Fibroblast of the conjunctiva (primary cell): ENCODE measurements around the gene EHD4.

Experiments used
- DNase-seq: peaks from one replicate; pipeline ENCODE4 v3.0.0-alpha.2; 2010; ENCODE audit warnings: low read depth

Gene EHD4

DNA sequence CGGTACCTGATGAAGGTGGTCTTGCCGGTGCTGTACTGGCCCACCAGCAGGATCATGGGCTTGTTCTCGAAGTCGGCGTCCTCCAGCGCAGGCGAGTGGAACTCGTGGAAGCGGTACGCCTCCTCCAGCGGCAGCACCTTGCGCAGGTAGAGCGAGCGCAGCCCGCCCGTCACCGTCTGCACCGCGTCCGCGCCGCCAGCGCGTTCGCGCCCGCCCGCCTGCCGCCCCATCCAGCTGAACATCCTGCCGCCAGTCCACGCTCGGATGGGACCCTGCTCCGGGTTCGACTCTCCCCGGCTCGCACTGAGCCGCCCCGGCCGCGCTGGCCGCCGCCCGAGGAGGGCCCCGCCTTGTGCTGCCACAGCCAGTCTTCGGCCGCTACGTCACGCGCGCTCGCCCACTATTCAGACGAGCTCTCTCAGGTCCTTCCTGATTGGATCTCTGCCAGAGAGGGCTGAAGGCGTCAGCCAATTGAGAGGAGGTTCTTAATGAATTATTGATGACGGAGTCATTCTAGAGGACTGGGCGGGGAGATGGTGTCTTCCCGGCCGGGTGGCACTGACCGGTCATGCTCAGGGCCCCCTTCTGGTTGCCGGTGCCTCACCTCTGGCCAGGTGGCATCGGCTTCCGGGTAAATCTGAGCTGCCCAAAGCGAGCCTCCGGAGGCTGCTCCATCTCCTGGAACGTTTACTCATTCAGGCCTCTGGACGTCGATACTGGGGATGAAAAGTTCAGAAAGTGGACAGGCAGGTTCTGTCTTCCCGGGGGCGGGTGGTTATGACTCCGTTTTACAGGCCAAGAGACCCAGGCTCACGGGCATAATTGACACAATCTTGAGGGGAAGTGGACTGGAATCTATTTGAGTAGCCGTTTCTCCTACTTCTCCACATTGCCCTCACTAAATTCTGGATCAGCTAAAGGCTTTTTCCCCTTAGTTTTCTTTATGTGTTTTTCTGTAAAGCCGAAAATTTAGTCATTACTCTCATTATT is at the start of gene EHD4:
TSS of gene EHD4 (minus strand) at position 305 of the 990 bp plus-strand sequence. CDS start at position 242, 63 bp downstream.
- DNase-seq, result peak; percentile 97

DNA sequence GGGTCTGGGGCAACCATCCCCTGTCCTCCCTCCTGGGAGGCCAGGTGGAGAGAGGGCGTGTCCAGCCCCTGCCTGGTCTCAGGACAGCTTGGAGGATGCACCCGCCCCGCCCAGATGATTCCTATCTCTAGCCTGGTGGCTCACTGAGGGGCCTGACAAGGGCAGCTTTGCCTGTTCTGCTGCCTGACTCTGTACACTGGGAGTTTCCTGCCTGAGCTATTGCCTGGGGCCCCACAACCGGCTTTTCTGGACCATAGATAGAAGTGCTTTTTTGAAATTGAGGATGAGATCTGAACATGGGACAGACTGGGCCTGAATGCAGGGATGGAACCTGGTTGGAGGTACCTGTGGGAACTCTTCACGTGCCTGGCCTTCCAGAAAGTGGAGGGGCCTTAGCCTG is 49.2 kb upstream of the EHD4 start:
- DNase-seq, result no peak

DNA sequence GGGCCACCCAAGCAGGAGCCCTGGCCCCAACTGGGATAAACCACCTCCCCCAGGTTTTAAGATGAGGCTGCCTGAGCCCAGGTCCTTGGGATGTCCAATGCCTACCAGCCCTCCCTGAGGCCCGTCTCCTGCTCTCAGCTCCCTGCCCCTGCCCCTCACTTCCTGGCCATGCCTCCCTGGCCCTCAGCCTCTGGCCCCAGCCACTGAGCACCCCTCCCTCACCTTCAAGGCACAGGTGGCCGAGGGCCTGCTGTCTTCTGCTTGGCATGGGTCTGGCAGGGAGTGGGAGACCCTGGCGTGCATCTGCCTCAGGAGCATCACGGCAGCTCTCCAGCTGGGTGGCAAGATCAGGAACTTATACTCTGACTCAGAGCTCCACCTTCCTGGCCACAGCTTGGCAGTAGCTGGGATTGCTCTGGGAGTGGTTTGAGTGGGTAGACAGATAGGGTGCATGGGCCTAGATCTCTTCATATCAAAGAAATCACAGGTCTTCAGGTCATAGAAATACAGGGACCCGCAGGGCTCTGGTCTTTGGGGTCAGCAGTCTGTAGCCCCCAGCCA is 48.4 kb upstream of the EHD4 start, which contains the start of gene PLA2G4E:
TSS of gene PLA2G4E (minus strand) at position 330 of the 561 bp plus-strand sequence. CDS start at position 318, 12 bp downstream.
- no peak for DNase-seq

DNA sequence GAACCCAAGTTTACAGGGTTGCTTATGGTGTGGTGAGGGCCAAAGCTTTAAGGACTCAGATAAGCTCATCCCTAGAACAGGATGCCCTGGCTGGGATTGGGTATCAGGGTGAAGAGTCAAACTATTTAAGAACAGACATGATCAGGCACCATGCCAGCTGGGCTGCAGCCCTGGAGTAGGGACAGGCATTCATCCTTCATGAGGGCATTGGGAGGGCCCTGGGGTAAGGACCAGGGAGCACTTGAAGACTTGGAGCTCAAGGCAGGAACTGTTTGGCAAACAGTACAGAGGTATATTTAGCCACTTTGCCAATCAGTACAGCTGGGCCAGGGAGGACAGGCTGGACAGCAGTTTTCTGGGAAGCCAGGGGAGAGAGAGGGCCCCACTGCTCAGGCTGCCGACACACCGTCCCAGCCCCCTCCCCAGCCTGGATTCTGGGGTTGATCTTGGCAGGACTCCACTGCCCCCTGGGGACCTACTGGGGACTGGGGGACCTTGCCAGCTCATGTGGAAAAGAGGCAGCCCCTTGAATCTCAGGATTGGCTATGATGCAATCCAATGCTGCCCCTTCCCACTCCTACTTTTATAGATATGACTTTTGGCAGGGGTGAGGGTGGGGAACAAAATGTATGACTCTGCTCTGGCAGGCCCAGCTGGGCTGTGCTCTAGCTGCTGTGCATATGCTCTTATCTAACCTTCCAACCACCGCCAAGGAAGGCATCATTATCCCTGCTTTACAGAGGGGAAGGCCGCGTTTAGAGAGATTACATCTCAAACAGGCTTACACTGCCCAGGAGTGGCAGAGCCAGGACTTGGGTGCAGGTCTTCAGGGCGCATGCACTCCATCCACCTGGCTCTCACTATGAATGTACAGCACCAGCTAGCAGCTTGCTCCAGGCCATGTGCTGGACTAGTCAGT is 46.2 kb upstream of the EHD4 start:
- DNase-seq, result no peak

DNA sequence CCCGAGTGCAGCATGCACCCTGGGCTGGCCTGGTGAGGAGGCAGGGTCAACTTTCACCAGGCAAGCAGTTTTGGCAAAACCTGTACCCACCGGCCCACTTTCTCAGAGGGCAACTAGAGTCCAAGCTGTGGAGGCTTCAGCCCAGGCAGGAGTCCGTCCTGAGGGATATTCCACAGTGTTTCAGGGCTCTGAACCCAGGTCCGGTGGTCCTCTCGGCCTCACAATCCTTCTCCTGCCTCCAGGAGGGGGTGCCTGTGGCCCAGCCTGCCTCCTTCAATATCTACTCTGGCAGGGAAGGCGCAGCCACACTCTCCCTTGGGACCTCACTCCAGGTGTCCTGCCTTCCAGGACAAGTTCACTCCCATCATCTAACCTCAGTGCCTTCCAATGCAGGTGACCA is 44.6 kb upstream of the EHD4 start:
- no peak for DNase-seq

DNA sequence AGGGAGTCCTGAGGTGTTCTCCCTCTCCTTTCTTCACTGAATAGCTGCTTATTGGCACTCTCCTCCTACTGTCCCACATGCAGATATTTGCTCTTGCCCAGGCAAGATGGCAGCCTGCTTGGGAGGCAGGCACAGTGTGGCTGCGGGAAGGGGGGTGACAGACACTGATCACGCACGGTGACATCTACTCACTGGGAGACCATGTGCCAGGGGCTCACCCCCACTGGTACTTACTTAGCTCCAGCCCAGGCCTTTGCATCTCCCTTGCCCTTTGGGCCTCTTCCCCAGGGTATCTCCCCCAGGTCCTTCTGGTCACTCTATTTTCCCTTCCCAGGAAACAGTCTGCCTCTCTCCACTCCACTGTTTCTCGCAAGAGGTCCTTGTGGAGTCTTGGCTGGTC is 42.0 kb upstream of the EHD4 start:
- no peak for DNase-seq

DNA sequence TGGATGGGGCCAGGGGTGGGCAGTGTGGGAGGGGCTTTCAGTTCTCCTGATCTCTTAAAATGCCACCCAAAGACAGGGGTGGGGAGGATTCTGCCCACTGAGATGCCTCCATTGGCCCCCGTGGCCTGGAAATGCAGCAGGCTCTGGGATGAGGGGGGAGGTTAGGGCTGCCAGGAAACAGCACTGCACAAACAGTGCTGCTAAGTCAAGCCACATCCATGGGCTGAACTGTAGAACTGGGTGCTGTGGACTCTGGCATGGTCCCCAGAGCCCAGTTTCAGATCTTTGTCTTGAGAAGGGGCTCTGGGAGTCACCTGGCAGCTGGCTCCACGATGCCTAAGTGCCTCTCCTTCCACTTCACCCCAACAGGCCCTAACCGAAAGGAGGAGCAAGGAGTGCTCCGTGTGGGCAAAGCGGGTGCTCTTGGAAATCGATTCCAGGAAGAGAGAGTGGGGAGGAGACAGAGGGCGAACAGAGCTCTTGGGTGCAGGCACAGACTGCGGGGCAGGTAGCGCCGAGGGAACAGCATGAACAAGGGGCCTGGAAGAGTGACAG is 40.6 kb upstream of the EHD4 start:
- no peak for DNase-seq

DNA sequence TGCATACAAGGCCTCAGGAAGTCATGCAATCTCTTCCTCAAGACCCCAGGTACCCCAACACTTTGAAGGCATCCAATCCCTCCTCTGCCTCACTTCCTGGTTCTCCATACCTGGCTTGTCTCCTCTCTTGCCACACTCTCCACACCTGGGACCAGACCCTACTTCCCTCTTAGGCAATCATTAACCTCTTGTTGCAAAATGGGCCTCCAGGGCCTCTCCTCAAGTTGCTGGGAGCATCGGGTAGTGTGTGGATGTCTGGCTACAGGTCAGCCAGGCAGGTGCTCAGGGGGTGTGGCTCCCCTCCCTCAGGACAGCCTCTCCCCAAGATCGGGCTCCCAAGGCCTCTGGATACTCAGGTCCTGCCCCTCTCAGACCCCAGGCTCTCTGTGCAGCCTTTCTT is 39.9 kb upstream of the EHD4 start:
- DNase-seq, result no peak

DNA sequence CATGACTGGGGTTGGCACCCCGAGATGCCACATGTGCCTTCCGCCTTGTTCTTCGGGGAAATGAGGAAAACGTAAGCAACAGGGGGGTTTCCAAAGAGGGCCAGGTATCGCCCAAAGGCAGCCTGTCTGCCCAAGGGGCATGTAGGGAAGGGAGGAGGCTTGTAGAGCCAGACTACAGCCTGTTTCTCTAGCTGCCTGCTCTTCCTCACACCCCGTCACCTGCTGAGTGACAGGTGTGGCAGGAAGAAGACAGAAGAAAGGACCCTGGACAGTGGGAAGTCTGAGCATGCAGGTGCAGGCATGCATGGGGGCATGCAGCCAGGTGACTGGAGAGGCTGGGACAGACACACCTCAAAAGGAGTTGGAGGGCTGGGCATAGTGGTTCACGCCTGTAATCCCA is 38.7 kb upstream of the EHD4 start:
- no peak for DNase-seq

DNA sequence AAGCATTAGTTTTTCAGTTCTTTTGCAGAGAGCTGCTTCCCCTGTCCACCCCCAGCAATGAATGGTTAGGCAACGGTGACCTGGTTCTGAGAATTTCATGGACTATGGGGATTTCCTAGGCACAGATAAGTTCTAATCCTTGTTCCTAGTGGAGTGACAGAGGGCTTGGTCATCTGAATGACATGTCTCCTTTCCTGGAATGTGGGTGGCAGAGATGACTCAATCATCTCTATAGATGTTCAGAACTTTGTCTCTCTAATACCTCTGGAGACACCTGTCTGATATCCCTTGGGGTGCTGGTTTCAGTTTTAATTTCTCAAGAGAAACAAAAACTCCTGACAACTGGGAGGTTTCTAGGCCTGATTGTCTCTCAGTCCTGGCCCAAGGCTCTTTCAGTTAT is 38.1 kb upstream of the EHD4 start:
- DNase-seq, result no peak

DNA sequence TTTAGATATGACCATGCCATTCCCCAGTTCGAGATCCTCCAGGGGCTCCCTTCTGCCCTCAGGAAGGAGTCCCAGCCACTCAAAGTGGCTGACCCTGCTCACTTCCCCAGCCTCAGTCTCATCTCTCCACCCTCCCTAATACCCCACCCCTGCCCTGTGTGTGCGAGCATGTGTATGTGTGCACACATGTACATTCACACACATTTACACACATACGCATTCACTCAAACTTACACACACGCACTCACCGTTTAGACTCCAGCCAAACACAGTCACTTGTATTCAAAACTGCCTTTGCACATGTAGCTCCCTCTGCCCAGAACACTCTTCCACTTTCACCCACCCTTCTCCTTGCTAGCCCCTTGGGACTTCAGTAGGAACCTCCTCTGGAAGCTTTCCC is 37.1 kb upstream of the EHD4 start:
- DNase-seq, result no peak

DNA sequence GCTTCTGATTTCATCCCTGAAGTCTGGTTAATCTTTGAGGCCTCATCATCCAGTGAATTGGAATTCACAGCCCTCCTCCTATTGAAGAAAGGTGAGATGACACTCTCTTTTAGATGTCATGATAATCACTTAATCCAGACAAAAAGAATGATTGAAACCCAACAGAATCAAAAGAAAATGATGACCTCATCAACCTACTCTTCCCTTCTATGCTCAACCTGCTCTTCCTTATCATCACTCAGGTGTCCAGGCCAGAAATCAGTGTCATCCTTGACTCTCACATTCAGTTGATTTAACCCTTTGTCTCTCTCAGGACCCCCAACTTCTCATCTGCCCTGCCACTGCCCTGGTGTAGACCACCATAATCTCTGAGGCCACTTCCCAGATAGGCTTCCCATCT is 36.7 kb upstream of the EHD4 start:
- DNase-seq, result no peak

DNA sequence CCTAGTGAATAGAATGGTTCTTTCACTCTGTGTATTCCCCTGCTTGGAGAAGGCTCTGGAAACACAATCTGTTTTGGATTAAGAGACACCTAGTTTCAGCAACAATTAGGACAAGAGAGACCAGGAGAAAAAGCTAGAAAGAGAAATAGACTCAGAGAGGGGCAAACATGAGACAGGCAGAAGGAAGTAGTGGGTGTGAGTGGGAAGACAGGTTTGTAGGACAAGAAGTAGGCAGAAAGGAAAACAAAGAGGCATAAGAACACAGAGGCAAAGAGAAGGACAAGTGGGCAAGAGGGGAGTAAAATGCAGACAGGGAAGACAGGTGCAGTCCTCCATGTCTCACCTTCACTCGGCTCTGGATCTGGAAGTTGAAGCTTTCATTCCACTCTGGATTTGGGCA is 35.0 kb upstream of the EHD4 start:
- DNase-seq, result no peak

DNA sequence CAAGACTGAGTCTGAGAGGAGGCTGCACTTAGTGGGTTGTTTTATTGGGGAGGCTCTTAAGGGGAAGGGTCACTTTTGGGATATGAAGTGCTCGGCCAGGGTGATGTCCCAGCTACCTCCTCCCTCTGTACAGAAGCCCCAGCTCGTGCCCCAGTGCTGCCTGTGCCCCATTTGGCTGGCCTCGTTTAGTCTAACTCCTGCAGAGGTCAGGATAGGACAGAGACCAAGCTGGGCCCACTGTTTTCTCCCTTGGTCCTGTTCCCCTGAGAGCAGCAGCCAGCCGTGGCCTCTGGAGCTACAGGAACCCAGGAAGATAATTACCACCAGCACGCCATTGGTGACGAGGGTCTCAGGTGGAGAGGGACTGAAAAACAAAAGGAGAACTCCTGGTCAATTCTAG is 30.0 kb upstream of the EHD4 start:
- DNase-seq, result no peak

DNA sequence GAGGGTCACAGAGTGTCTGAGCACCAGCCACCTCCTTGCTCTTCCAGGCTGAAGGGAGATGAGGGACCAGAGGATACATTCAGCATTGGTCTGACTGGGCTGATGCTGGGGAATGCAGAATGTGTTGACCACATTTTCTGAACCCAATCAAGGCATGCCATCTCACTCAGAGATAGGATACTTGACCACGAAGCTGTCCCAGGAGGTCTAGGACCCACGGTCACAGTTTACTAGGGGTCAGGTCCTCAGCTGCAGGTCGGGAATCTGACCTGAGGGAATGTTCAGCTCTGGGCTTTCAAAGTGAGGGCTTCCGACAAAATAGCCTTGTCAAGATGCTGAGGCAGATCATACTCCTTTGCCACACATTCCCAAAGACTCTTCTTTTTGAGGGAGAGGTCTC is 28.9 kb upstream of the EHD4 start:
- no peak for DNase-seq

DNA sequence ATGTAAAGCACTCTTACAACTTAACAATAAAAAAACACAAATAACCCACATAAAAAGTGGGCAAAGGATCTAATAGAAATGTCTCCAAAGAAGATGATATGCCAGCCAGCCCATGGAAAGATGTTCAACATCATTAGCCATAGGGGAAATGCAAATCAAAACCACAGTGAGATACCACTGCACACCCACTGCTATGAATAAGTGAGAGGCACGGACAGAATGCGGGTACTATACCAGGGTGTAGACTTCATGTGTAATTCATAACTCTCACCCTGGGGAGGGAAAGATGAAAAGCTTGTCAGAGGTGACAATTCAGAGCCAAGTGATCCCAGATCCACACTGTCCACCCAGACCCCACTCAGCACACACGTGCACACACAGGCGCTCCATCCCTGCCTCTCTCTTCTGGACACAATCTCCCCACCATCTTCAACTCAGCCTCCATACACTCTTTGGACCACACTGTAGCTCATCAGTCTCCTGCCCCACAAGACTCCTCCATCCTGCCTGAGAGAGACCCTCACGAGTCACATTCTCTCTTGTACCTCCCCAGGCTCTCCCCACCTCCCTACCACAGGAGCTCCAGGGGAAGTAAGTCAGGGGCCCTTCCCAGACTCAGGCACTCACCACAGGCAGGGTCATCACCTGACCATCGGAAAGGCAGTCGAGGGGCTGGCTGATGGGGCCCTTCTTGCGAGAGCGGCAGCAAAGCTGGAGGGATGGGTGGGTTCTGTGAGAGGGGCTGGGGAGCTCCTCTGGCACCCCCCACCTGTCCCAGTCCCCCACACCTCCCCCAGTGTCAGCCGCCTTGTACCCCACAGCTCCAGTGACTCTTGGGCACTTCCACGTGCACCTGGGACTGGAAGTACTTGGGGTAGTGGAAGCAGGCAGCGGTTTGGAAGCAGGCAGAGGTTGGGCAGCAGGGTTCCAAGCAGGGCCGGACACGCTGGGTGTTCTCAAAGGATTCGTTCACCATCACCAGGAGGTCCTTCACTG is 27.2 kb upstream of the EHD4 start:
- DNase-seq, result no peak

DNA sequence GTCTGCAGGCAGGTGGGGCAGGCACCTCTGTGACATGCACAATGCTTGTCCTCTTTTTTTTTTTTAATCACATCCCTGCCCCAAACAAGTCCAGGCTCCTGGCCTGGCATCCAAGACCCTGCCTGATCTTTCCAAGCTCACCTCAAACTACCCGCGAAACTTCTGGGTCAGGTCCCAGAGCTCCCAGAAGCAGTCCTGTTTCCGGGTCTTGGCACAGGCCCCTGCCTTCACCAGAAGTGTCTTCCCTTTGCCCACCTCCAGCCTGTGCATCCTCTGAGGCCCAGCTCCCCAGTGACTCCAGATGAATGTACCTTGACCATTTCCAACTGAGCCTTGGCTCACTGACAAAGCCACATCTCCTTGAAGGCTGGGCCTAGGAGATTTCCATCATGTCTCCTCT is 25.5 kb upstream of the EHD4 start:
- DNase-seq, result no peak

DNA sequence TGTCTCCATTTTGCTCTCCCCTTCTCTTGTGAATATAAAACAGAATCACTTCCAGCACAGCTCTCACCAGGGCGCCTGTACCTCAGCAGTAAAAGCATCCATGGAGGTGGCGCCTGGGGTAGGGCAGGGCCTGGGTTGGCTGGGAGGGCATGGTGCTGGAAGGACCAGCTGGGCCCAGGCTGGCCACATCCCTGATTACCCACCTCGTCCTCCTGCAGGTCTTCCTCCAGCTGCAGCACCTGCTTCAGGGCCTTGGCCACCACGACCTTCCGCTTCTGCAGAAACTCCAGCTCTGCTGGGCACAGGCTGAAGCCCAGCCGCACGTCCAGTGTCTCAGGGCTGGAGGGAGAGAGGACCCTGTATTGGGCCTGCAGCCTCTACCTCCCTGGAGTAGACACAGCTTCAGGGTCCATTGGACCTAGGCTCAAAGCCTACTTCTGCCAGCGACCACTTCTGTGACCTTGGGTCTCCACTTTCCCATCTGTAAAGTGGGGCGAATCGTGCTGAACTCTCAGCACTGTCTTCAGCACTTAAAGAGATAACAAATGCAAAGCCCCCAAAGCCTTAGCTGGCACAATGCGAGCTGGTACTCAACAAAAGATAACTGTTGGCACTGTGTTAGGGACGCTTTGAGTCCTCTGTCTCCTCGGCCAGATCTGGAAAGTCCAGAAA is 24.7 kb upstream of the EHD4 start:
- no peak for DNase-seq

DNA sequence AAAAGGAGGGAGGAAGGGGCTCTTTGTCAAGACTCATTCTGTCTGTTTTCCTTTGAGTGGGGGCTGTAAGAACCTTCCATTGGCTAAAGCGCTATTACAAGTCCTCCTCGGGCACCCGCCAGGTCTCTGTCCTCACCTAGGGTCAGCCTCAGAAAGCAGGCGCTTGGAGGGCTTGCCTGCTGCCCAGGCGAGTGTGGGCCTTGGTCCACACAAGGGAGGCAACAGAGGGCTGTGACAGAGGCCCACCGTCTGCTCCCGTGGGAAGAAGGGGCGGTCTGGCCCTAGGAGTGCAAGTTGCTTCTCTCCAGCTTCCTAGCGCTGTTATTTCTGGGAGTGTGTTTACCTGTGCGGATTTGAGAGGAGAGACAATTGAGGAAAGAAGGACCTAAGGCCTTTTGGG is 24.0 kb upstream of the EHD4 start:
- DNase-seq, result no peak

DNA sequence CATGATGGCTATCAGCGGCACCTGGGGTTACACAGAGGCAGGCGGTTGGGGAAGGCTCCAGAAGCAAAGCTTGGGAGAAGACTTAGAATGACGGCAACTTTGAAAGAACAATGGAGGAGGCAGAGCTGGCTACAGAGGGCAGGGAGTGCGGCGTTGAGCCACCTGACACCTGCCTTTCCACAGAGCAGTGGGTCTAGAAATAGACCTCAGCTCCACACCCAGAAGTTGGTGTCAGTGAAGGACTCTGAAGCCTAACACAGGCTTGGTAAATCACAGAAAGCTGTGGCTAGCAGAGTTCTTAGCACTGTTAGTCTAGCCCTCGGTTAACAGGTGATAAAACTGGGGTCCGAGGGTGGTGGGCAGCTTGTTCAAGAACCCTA is 23.1 kb upstream of the EHD4 start:
- no peak for DNase-seq
